SHP77 treated with DMSO at 0.1 percent for 48 hours (cell line): ENCODE data around the gene CHN2.

Source experiments
- DNase-seq: peaks from one replicate; lab custom pipeline; 2025; lab: John Stamatoyannopoulos, UW

Gene CHN2

DNA sequence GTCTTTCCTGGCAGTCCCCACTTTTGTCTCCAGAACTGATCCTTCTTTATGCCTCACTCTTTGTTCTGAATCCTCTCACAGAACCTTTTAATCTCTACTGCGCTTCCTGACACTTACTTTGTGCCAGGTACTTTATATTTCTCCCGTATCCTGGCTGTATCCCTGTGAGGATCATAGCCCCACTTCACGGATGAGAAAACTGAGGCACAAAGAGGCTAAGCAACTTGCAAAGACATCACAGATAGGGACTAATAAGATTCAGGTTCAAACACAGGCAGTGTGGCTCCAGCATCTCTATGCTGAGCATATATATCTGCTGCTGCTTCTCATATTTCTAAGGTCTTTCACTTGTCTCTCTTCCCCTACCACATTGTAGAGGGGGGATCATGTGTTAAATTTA lies 116.7 kb downstream of the CHN2 start:
- no peak for DNase-seq

DNA sequence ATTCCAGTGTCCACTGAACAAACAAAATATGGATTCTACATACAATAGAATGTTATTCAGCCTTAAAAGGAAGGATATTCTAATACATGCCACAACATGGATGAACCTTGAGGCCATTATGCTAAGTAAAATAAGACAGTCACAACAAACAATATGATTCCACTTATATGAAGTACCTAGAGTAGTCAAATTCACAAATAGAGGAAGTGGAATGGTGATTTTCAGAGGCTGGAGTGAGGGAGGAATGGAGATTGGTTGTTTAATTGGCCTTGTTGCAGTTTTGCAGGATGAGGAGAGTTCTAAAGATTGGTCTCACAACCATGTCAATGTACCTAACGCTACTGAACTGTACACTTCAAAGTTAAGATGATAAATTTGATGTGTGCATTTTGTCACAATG lies 119.6 kb downstream of the CHN2 start:
- DNase-seq: no peak

DNA sequence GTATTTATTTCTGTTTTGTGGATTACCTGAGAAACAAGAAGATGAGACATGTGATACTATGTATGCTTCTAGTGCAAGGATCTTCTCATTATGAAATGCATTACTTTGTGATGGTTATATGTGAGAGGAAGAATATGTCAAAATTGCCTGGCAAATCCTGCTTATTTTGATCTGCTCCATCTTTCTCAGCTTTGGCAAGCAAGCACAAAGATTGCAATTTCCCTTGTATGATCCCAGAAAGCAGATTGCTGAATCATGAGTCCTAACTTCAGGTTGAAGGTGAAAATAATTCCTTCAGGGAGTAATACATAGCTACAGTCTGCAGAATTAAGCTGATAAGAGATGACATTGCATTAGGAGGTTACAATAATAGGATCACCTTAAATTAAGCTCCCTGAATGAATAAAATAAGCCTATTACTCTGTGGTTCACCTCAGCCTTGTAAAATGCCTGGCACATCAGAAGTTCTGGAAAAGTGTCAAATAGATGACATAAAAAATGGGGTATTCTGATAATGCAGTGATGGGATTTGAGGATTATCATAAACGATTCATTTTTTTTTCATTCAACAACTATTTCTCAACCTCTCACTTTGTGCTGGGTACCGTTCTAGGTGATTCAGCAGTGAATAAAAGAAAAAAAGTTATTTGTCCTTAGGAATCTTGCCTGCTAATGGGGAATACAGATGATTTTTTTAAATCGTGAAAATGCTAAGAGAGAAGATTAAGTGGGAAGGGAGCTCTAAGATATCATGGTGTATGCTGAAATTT lies 120.7 kb downstream of the CHN2 start:
- DNase-seq: no peak

DNA sequence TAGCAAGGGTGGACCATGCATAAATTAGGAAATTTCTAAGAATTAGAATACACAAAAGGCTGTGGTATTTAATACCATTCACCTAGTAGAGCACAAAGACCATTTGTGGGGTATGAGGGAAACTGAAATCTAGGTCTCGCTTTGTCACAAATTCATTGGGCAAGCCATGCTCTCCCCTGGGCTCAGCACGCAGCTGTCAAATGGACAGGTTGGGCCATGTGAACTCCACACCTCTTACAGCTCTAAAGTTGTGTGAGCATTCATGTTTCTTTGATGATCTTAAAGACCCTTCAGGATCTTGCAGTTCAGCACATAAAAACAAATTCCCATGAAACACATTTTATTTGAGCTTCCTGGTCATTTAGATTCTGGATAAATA lies 121.3 kb downstream of the CHN2 start:
- DNase-seq: no peak

DNA sequence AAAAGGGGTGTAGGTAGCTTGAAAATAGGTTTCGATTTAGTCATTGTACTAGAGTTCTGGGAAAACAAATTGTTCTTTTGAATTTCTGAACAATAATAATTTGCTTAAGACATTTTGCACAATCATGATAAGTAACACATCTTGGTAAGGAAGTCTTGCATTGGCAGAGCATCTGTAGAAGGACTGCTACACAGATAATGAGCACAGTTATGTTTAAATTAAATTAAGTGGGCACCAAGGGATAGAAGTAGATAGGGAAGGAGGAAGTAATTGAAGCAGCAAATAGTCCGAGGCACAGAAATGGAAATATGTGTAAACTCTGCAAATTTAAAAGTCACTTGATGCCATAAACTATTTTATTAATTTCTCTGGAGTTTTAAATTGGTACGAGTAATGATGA lies 122.4 kb downstream of the CHN2 start:
- DNase-seq: no peak

DNA sequence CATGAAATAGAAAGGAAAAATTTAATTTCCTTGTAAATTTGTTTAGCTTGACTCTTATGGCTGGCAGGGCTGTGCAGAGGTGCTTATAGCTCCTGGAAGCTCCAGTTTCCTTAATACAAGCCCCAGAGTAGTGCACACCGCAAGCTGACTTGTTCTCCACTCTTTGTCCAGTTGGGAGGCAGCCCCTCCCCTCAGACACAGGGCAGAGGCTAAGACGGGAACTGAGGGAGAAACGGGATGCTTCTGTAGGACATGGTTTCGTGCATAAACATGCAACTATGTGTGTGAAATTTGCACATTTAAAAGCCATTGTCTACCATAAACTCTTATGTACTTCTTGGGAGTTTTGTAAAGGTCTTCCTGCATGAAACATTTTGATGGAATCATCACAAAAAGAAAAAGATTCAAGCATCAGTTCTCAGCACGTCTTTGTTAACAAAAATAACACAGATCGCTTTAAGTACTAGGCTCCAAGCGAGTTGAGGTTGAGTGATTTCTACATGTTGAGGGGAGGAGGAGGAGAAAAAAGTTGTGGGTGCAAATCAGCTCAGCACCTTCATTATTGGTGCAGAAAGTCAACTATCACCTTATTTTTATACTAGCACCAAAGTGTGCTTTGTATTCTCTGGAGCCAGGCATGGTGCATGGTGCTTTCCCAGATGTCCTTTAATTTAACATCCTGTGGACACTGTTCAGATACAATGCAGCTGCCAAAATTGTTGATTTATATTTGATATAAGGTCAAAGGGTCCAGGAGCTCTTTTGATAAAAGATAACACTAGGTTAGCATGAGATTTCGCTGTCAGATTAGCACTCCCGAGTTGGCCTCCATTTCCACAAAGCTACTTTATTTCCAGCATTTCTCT lies 124.5 kb downstream of the CHN2 start:
- no peak for DNase-seq

DNA sequence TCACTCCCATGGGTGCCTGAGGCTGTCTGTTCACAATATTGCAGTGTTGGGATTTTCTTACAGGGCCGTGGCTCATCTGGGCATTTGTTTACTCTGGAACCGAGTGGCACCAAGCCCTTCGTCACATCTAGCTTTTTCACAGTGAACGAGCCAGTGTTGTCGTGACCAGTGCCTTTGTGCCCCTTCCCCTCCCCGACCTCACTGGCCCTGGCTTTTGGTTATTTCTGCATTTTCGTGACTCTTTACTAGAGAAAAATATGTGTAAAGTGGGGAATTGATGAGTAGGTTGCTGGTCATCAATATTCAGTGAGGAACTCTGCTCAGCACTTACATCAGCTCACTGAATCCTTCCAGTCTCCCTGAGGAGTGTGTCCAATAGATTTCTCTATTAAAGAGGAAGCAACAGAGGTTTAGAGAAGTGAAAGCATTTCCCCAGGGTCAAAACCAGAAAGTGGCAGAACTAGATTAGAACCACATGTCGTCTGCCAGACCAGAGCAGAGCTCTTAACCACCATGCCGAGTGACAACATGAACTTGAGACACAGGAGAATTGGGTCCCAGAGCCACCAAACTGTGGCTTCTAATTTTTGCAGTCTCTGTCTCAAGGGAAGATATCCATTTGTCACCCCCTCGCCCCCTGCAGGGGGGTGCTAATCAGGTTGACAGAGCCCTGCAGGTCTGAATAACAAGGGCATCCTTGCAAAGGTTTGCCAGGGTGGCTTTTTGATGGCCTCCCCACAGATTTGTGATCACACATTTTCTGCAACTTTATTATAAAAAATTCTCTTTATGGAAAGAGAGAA lies 125.3 kb downstream of the CHN2 start:
- no peak for DNase-seq

DNA sequence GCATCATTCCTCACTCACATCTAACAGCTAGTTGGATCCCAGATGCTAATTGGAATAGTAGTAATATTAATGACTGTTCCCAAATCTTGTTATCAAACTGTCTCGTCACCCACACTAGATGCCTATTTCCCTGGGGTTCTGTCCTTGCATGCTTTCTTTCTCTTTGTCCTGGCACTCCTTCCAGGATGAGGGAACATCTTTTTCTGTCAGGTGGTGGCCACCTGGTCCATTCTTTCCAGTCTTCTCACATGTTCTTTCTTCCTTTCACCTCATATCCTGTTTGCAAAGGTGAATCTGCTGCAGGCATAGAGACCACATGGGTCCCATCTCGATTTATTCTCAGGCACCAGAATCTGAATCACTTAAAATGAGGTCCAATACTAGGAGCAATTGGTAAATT lies 126.0 kb downstream of the CHN2 start:
- no peak for DNase-seq

DNA sequence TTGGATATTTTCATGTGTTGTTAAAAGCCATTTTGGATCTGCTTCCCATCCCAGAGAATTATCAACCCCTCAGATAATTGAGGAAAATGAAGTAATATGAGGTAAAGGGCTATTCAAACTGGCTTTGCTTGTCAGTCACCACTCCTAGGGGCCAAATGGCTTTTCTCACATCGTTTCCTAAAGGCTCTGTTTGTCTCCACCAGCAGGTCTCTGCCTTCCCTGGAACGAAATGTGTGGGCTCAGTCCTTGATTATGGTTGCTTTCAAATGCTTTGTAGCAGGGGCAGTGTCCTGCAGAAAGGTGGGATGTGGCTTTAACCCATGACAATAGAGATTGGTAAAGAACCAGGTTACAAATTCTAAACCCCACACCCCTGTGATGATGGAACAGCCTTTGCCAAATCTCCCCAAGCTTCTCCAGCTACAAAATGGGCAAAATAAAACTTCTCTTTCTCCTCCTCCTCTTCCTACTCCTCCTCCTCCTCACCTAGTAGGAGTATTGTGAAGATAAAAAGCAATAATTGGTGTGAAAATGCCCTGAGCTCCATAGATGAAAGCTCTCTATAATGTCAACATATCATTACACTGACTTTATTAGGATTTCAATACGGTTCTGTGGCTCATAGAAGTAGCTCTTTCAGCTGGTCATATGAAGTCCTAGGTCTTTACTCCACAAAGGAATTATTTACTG lies 127.6 kb downstream of the CHN2 start:
- DNase-seq: no peak

DNA sequence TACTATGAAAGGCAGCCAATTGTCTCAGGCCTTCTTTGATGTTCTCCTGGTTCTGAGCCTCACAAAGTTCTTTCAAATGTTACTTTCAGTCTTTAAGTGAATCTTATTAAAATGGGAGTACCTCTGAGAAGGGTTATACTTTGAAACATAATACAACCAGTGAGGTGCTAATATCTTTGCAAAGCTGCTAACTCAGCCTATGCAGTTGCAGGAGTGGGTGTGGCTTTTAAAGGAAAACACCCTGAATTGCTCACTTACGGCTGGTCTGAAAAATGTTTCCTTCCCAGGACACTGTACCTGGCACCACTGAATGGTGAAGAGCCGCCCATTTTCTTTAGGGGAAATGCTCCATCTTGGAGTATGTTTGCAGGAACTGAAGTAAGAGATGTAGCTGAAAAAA lies 130.9 kb downstream of the CHN2 start:
- DNase-seq: no peak

DNA sequence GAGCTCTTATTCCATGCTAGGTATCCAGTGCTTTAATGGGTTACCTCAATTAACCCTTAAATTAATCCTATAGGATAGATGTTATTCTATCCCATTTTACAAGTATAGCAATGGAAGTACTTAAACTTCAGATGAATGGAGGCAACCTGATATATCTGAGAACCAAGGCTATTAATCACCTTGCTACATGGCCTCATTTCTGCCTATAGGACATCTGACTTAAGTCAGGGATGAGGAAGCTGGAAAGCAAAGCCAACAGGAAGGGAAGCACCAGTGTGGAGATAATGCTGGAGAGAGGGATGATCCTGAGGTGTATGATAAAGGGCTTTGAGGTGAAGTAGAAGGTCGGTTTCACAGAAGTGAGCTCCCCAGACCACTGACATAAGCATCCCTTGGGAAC lies 132.3 kb downstream of the CHN2 start:
- no peak for DNase-seq

DNA sequence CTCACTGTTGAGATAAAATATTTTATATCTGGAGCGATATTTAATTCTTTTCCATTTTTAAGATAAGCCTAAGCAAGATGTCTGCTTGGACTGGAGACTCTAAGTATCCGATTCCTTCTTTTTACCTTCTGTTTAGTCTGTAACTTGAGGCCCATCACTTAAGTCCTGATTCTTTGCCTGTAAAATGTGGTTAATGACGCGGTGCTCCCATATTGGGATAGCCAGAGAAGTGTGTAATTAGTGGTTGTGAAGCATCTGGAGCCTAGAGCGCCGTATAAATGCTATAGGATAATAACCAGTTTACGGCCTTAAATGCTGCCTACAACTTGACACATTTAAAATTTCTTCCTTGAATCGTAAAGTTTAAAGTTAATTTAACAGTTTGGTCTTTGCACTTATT lies 132.9 kb downstream of the CHN2 start:
- no peak for DNase-seq

DNA sequence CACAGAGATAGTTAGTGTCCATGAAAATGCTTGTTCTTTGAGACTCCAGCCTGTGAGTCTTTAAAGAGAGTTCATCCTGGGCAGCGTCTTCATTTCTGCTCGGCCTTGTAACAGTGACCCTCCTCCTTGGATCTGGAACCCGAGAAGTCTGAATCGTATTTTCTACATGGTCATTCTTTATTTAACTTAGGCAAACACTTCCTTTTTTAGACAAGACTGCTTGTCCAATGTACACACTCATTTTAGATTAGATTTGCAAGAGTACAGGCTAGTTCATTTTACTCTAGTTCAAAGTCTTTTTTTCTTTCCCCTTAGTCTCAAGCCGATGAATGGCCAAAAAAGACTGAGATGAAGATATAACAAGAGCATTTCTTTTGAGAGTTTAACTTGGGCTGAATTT lies 133.5 kb downstream of the CHN2 start:
- no peak for DNase-seq

DNA sequence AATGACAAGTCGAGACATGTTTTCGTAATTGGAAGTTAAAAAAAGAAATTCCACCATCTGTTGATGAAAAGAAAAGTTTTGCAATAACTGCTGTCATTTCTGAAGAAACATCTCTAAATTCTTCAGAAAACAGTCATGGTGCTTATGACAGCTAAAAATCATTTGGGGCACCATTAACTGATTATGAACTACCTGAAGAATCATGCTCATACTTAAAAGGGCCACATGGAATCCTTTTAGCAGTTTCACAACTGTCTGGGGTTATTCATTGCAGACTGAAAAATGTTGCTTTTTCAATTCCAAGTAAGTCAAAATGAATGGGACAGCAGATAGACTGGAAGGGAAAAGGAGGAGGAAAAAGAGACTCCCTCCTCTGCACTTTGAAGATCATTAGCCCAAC lies 134.2 kb downstream of the CHN2 start:
- DNase-seq: no peak

DNA sequence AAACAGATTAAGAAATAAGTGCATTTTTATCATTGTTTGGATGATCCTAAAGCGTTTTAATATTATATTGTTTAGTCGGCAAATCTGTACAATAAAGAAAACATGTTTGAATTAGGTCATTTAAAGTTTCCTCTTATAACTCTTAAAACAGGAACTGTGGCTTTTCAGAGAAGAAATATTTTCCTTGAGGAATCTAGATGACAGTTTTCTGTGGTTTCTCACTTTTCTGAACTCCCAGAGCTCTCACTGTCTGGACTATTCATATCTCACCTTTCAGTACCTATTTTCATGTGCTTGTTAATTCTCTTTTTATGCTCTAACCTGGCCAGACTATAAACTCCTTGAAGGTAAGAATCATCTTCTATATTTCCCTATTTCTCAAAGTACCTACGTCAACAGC lies 135.1 kb downstream of the CHN2 start:
- no peak for DNase-seq

DNA sequence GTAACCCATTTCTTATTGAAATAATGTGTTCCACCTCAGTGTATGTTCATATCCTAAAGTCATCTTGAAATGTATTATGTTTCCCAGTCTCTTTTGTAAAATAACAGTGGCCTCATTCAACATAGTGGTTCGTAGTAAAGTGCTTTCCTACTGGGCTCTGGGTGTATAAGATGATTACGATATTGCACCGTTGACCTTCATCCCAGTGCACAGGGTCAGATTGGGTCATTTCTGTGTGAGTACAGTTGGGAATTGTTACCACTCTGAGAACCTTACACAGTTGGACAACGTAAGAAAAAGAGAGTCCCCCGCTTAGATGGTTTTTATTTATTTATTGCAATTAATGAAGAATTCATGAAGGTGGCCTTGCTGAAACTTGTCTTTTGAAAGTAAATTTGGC lies 135.6 kb downstream of the CHN2 start:
- no peak for DNase-seq

DNA sequence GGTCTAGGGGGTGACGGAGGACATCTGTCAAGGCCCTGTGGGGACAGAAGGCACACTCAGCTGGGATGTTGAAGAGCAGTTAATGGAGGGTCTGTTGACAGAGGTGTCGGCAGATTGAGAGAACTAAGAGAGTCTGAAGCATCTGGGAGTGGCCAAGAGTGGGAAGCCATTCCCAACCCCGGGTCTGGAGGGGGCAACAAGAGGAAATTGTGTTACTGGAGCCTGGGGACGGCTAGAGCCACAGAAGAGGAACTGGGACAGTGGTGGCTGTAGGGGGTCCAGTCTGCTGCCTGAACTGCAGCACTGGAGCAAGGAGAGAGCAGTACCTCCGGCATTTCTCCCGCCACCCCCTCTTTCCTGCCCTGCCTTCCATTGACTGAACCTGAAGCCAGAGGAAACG lies 136.6 kb downstream of the CHN2 start:
- no peak for DNase-seq

DNA sequence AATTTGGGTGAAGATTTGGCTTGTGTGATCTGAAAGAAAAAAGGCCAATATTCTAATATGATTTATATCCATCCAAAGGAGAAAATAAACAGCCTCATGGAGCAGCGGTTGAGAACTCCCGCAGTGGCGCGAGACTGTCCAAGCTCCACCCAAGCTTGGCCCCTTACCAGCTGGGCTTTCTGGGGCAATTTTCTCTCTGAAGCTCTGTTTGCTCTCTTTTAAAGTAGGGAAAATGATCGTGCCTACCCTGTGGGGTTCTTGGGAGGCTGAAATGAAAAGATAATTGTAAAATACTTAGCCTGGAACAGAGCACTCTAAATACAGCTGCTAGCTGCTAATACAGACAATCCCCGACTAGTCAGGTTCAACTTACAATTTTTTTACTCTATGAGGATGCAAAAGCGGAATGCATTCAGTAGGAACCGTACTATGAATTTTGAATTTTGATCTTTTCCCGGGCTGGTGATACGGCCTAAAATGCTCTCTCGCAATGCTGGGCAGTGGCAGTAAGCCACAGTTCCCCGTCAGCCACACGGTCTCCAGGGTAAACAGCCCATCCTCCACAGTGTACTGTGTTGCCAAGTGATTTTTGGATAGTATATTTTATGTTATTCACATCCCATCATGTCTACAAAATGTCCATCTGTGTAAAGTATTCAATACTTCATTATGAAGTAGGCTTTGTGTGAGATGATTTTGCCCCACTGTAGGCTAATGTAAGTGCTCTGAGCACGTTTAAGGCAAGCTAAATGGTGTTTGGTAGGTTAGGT lies 137.7 kb downstream of the CHN2 start:
- DNase-seq: peak; percentile 71

DNA sequence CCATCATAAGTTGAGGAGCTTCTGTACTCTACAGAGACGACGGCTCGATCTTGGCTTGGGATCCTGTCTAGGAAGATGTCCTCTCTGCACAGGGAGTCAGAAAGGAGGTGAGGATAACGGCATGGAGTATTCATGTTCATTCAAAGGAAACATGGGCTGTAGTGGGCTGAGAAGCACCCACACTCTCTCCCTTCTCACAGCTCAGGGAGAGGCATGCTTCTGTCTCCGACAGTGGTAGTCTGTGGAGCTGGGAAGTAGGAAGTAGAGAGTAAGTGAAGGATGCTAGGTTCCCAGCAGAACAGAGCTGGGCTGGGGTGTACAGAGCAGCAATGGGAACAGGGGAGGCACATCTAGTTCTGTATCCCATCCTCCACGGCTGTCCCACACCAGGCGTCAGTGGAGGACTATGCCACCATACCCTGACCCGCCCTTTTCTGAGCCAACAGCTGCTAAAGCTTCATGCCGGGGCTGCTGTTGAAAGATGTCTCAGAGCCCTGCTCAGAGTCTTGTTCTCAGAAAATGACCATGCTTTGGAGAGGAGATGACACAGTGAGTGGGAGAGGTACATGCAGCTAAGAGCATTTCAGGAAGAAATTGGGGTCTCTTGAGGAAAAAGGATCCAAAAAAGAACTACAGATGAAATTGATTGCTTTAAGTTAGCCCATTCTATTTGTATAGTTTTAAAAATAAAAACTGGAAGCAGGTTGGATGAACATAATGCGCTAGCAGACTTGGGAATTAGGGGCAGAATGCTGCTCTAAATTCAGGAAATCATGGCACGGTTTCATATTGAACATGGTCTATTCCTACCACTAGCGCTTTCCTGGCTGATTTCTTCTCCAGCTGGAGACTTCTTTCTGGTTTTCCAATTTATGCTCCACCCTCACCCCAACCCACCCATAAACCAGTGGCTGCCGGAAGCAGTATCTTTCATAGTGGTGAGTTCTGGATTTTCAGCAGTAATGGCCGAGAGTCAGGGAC lies 138.6 kb downstream of the CHN2 start:
- no peak for DNase-seq
